GM18505 (cell line): Measurements from ENCODE around the gene KRTAP10-4.
"Not testable (repeated sequence)": the region's sequence is repeated elsewhere in the genome, so short reads cannot be mapped to it uniquely, and the experiment has no call there.

Experiments used
- ATAC-seq: cut with Tn5 transposase; IDR thresholded peaks from one replicate; pipeline ENCODE4 v1.9.1; 2021; ENCODE audit not compliant: unreplicated experiment
- POLR2A ChIP-seq: IDR thresholded peaks from 4 replicates; pipeline ENCODE4 v1.6.1; 2011; ENCODE audit warnings: borderline replicate concordance; ENCODE audit not compliant: insufficient read depth, insufficient read length; ENCODE audit errors: extremely low read depth

Gene KRTAP10-4

DNA sequence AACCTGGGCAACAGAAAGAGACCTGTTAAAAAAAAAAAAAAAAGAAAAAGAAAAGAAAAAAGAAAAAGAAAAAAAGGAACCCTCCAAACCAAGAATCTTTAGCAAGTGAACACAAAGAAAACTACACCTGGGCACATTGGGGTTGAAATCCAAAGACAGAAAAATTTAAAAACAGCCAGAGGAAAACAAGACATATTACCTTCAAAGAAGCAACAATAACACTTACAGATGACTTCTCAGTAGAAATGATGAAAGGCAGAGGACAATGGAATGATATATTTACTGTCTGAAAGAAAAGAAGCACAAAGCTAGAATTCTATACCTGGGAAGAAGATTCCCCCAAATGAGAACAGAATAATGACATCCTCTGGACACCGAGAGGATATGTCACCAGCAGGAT lies 30.8 kb upstream of the KRTAP10-4 start:
- no peak for TF ChIP-seq POLR2A
- no peak for ATAC-seq

DNA sequence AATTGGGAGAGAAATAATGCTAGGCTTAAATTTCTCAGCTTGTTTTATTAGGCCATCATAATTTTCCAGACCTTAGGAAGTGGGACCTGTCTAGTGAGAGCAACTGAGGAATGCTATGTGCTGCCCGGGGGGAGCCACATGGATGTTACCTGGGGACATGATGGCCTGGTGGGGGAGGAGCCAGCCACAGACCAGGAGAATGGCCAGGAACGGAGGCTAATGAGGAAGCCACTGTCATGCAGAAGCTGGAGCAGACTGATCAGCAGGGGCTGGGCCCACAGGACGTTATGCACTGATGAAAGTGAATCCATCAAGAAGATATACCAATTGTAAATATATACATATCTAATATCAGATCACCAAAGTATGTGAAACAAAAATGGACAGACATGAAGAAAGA lies 29.0 kb upstream of the KRTAP10-4 start:
- no peak for TF ChIP-seq POLR2A
- no peak for ATAC-seq

DNA sequence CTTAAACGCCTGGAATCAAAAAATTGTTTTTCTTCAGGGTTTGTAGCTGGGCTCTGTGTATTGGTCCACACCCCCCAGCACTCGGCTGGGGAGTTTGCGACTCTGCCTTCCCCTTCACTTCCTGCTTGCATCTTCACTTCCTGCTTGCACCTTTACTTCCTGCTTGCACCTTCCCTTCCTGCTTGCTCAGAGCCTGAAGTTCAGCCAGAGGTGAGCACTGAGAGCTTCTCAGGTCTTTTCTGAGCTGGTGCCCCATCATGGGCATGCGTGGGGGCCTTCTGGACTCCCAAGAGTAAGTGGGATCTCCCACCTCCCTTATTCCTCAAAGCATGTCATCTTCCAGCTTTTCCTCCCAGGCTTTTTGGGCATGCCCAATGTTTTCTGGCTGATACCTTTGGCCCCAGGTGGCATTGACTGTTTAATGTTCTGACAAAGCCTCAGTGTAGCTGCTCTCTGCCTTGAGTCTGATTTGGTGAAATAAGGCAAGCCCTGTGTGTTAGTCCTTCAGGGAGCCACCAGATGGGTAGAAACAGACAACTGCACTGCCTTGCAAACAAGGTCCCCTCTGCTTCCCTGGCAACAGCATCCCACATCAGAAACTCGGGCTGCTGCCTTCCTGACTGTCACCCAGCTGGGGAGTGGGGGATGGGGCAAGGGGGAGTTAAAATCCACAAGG lies 25.7 kb upstream of the KRTAP10-4 start:
- ATAC-seq: no peak
- TF ChIP-seq POLR2A: no peak

DNA sequence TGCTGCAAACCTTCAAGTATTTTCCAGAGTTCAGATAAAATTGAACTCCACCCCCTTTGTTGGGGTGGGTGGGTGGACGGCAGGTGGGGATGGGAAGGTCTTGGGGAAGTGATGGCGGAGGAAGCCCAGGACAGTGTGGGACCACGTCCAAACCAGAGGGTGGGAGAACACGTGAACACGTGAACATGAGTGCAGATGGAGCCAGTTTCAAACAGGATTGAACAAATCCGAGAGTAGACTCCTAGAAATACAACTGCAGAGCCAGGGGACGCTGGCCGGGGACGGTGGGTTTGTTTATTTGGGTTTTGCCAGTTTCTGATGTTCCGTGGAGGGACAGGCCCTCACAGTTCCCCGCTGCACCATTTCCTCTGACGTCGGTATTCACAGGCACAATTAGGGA lies 25.1 kb upstream of the KRTAP10-4 start:
- ATAC-seq: no peak
- TF ChIP-seq POLR2A: no peak

DNA sequence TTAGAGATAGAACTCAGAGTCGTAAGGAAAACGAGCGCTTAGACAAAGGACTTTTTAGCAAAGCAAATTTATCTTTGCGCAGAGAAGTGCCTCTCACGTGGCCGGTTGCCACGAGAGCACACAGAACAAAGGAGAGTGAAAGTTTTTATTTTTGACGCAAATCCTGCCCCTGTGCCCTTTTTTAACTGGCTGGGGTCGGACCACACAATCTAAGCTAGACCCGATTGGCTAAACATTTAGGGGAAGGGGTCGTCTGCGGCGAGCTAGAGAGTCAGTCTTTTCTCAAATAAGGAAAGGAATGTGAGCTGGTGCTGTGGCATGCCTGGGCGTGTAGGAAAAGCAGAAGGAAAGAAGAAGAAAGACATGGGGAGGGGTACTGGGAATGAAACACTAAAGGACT lies 24.6 kb upstream of the KRTAP10-4 start:
- no peak for ATAC-seq
- TF ChIP-seq POLR2A: no peak

DNA sequence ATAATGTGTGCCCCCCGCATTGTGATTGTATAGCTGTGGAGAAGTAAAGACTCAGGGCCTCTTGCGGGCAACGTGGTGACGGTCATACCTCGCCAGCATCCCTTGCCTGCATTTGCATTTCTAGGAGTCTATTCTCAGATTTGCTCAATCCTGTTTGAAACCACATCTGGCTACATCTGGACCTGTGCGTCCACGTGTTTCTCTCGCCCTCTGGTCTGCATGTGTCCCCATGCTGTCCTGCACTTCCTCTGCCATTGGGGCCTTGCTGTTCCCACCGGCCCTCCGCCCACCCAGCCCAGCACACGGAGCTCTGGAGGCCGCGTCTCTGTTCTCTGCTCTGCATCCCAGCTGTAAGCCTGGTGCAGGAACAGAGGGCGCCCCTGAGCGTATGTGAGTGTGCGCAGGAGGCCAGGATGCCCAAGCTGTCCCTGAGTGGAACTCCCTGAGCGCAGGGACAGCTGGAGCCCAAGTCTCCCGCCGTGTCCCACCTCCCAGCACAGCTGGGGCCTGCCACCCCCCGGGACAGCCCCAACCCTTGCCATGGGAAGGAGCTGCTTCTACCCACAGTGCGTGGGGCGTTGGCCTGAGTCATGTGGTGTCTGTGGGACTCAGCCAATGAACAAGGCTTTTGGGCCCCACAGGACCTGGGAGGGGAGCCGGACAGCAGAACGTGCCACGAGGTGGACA lies 23.9 kb upstream of the KRTAP10-4 start:
- no peak for TF ChIP-seq POLR2A
- no peak for ATAC-seq

DNA sequence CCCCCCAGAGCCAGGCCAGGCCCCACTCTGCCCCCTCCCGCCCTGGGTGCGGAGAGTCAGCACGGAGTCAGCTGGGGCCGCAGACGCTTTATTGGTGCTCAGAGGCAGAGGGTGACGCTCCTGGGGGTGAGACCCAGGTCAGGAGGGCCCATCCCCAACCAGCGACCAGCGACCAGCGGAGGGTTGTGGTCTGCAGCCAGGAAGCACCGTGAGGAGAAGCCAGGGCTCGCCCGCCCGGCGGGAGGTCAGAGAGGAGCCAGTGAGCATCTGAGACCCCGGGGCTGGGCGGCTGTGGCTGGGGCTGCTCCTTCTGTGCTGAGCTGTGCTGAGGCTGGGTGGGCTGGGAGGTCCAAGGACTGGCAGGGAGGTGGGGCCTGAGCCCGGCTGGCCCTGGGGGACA lies 23.2 kb upstream of the KRTAP10-4 start:
- ATAC-seq: not testable (repeated sequence)

DNA sequence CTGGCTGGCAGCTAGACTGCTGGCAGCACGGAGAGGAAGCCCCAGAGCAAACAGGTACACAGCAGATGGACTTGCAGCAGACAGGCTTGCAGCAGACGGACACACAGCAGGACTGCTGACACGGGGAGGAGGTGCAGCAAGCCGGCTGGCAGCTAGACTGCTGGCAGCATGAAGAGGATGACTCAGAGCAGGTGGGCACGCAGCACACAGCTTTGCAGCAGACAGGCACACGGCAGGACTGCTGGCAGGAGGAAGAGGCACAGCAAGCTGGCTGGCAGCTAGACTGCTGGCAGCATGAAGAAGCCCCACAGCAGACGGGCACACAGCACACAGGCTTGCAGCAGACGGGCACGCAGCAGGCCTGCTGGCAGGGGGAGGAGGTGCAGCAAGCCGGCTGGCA lies 22.7 kb upstream of the KRTAP10-4 start:
- no peak for TF ChIP-seq POLR2A
- ATAC-seq: no peak

DNA sequence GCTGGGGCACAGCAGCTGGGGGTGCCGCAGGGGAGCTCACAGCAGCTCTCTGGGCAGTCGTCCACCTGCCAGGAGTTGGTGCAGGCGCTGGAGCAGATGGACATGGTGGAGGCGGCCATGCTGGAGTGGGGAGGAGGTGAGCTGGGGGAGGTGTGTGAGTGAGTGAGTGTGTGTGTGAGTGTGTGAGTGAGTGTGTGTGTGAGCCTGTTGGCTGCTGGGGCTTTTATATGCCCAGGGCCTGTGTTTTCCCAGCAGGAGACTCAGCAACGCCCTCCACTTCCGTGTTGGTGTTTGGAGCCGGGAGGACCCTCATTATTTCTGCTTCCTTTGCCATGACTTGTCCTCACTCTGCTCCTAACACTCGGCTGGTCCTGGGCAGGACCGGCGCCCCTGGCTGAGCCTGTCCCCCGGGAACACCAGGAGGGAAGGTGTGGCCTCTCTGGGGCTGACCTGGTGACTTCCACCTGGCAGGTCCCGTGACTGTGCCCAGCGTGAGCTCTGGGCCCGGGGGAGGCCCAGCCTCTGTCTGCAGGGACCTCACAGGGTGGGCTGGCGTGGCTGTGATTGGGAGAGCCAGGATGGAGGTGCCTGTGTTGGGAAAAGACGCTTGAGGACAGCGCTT lies 22.1 kb upstream of the KRTAP10-4 start, which contains the start of gene KRTAP10-2:
KRTAP10-2 (minus strand) TSS at position 166 of the 622 bp plus-strand sequence; CDS start at position 119, 47 bp downstream.
- no peak for ATAC-seq
- TF ChIP-seq POLR2A: no peak

DNA sequence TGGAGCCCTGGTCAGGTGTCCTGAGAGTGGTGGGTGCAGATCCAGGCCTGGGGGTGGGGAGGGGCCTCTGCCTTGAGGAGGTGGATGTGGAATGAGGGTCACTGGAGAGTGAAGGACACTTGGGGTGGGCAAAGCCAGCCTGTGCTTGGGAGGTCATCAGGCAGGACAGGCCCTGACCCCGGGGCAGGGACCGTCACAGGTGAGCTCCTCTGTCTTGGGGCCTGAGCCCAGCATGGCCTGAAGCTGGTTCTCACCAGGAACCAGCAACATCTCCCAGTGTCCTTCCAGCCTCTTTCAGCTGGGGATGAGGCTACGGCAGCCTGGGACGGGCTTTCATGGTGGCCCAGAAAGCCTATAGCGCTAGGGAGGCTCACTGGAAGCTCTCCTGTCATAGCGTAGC lies 21.4 kb upstream of the KRTAP10-4 start:
- no peak for TF ChIP-seq POLR2A
- ATAC-seq: no peak

DNA sequence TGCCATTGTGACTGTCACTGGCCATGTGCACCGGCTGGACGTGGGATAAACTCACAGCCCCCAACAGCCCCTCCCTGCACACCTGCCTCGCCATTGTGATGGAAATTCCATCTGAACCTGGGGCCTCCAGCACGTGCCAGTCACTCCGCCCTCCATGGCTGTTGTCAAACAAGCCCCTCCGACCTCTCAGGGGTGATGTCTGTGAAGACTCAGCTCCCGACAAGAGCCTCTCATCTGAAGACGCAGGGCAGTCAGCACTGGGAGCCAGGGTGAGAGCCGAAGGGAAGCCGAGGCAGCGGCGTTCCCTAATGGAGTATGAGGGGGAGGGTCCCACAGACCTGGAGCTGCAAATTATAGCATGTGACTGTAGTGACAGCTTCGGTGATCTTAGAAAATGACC lies 20.8 kb upstream of the KRTAP10-4 start:
- TF ChIP-seq POLR2A: no peak
- ATAC-seq: no peak

DNA sequence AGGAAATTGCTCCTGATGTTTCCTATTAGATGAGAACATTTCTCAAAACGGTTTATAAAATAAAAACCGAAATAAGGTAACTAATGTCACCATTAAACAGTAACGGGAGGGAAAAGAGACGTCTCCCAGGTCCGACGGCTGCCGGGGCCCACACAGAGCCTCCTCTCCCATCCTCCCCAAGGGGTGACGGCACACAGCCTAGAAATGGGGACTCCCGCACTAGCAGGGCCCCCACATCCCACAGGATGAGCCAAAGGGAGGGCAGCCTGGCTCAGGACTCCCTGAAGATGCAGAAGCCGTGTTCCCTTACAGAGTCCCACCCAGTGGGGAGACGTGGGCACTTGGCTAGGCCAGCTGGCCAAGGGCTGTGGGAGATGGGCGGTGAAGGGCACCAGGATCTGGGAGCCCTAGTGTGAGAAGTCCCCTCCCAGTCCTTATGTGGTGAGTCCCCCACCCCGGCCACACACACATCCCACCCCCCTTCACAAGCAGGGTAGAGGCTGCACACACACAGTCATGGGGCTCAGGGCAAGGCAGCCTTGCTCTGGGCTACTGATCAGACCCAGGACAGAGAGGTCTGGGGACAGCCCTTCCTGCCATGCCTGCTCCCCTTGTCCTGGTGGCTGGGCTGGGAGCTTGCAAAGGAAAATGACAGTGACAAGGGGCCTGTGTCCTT lies 18.2 kb upstream of the KRTAP10-4 start:
- no peak for ATAC-seq

DNA sequence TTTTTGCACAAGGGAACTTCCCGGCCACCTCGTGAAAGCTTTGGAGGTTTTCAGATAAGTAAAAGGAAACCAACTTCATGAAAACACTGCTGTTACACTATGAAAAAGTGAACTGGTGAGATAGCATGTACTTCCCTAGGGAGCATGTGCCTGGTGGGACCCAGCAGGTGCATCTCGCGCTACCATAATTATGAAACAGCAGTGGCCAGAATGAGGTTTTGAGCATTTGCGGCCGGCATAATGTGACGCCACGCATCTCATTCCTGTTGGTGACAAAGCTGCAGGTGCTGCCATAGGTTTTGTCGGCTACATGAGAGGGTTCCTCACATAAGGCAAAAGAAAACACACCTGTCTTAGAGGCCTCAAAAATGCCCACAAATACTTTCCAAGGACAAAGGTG lies 16.6 kb upstream of the KRTAP10-4 start:
- no peak for TF ChIP-seq POLR2A
- no peak for ATAC-seq

More for the DNA sequence above, 18.2 kb upstream of the KRTAP10-4 start:
- TF ChIP-seq POLR2A: no peak
